T follicular helper cell (primary cell): ENCODE data around the gene RPS29.

Experiments
- DNase-seq: peaks from one replicate; pipeline ENCODE4 v3.0.0-alpha.2; 2020; ENCODE audit warnings: low read depth

The RPS29 gene

GRCh38 chr14:49551569-49551968 lies 34.6 kb downstream of the RPS29 start:
- DNase-seq: no peak

DNA sequence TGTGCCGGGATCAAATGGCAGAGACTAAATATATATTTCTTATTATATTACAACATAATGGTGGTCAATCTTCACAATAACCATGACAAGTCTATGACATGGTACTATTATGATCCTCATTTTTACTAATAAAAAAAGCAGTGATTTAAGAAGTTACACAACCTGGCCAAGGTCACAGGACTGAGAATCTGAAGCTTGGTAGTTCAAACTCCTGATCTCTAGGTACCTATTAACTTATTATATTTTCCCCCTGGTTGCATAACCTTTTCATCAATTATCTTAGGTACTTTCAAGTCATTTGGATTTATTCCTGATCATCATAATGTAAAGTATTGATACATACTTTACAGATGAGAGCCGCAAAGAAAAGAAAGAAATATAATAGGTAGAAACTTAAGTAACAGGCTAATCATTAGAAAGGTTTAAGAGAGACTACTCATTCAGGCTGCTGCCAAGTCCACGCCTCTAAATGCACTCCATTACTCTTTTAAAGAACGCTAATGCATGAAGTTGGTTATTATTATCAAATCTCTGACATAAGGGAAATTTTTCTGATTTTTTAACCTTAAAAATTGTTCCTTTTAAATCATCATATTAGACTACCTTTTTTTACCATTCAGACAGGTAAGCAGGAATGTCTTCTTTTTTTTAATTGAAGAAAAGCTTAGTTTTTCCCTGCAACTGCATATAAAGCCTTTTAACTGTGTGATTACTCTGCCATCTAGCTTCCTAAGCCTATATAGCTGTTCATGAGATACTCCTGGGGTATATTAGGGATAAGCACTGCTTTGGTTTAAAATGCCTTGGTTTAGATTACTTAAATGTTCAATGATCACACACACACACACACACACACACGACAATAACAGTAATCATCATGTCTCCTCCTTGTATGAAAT lies 35.6 kb downstream of the RPS29 start:
- DNase-seq: no peak

GRCh38 chr14:49549881-49550280 lies 36.3 kb downstream of the RPS29 start:
- DNase-seq: no peak

DNA sequence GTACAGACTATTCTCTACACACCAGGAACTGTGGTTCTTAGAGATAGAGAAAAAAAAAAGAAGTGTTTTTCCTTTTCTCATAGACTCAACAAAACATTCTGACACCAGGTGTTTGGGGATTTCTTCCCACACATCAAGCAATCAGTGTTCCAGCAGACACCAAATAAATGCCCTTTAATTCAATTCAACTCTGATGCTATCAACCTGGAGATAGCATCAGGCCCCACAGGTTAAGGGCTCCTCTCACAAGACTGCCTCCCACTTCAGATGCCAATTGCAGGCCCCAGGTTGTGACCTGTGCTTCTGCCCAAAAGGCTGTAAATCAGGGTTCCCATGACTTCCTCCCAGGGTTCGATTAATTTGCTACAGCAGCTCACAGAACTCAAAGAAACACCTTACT lies 36.7 kb downstream of the RPS29 start:
- DNase-seq: no peak

DNA sequence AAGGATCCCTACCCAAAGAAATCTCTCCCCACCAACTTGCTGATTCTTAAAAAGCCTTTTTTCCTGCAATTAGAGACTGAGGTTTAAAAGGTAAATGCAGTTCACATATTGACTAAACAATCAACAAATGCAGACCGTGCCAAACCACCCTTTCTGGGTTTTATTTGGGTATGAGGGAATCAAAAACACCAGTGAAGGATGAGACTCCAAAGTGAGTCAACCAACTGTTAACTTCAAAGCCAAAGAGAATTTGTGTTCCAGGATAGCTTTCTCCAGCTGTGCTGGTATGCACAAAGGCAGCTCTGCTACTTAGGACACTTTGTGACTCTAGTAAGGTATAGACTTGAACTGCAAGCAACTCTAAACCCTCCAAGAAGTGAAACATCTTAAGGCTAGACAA lies 39.4 kb downstream of the RPS29 start:
- no peak for DNase-seq

DNA sequence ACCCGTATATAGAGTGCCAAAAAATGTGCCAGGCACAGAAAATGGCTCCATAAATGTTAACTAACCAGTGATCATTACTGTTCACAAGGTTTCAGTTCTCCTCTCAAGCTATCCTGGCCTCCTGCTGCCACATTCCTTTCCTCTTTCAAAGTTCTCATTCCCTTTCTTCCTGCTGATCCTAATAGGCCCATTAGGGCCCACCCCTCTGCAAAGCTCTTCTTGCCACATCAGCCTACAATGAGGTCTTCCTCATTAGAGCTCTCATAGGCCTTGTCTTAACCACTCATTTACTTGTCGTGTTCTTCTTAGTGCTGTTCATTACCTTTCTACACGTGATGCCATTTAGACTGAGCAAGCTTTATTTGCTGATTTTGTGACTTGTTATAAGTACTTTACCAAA lies 40.5 kb downstream of the RPS29 start:
- DNase-seq: no peak

DNA sequence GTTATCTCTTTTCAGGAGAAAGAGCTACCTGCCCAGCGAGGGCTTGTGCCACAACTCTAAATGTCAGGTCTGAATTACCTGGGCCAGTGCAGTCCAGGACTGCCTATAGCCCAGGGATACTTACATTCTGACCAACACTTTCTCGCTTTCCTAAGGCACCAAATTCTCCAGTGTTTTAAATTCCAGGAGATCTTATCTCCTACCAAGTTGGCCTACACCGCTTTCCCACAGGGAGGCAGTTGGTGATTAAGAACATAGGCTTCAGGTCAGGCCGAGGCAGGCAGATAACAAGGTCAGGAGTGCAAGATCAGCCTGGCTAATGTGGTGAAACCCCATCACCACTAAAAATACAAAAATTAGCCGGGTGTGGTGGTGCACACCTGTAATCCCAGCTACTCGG lies 41.1 kb downstream of the RPS29 start:
- DNase-seq: no peak

DNA sequence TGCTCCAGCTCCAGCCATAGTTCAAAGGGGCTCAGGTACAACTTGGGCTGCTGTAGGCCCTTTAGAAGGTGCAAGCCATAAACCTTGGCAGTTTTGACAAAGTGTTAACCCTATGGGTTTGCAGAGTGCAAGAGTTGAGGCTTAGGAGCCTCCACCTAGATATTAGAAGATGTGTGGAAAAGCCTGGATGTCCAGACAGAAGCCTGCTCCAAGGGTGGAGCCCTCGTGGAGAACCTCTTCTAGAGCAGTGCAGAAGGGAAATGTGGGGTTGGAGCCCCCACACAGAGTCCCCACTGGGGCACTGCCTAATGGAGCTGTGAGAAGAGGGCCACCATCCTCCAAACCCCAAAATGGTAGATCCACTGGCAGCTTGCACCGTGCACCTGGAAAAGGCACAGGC lies 45.1 kb downstream of the RPS29 start:
- DNase-seq: no peak

GRCh38 chr14:49538852-49539251 lies 47.3 kb downstream of the RPS29 start:
- no peak for DNase-seq
